NB4 (cell line): ENCODE data around the gene KRTAP5-2.

ENCODE experiments used
- DNase-seq: peaks from one replicate; pipeline ENCODE4 v3.0.0; 2010; ENCODE audit warnings: low read depth
- H3K4me3 ChIP-seq: one replicate; pipeline ENCODE4 v1.5.1; 2011; ENCODE audit warnings: mild to moderate bottlenecking, low read depth, low read length, moderate library complexity
- CTCF ChIP-seq: IDR thresholded peaks from one replicate; pipeline ENCODE4 v1.5.1; 2012; ENCODE audit warnings: low read depth, low read length
- MYC ChIP-seq: IDR thresholded peaks from 2 replicates; pipeline ENCODE4 v1.6.1; 2011; ENCODE audit warnings: low read depth, low read length
- POLR2A ChIP-seq: IDR thresholded peaks from 2 replicates; pipeline ENCODE4 v1.6.1; 2011; ENCODE audit warnings: mild to moderate bottlenecking; ENCODE audit not compliant: insufficient read length; ENCODE audit errors: extremely low read depth
- TF ChIP-seq, protein P1 (sequence below): IDR thresholded peaks from 2 replicates; pipeline ENCODE4 v1.6.1; 2011; ENCODE audit warnings: low read depth, low read length

Gene KRTAP5-2

DNA sequence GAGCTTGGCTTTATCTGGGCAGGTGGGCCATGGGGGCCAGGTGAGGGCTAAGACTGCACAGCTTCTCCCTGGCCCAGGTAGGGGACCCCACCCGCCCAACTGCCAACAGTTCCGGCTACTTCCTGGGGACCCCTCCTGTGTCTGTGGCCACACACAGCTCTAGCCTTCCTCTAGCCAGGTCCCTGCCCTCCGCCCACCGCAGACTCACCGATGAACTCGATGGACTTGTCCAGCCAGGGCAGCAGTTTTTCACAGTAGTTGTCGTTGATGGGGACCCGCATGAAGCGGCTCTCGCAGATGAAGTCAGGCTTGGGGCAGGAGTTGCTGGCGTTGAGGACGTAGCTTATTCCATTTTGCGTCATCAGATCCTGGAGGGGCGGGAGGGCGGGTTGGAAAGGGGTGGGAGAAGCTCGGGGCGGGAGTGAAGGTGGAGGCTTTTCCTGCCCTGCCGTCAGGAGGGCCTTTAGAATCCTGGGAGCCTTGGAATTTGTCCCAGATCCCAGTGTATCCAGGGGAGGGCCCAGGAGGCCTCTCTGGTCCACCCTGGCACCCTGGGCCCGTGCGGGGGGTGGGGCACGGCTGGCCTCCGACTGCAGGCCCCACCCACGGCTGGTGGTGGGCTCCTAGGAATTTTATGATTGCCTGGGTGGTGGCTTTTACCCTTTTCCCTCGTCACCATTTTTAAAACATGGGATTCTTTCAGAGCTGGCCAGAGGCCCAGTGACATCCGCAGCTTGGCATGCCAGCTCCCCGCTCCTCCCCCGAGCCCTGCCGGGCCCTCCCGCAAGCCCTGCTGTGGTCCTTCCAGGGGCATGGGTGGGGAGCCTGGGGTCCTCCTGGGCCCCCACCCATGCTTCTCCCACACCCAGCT, 40.0 kb downstream of the KRTAP5-2 start:
- TF ChIP-seq, protein P1, sequence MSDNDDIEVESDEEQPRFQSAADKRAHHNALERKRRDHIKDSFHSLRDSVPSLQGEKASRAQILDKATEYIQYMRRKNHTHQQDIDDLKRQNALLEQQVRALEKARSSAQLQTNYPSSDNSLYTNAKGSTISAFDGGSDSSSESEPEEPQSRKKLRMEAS = no peak
- no peak overlapping the region for H3K4me3 ChIP-seq
- no peak for DNase-seq

- no peak for DNase-seq
- no peak for TF ChIP-seq CTCF
- TF ChIP-seq, protein P1 = no peak
- no peak for TF ChIP-seq POLR2A
- H3K4me3 ChIP-seq = no peak overlapping the region
Measured at GRCh38 chr11:1557051-1557884, 40.8 kb downstream of the KRTAP5-2 start.

DNA sequence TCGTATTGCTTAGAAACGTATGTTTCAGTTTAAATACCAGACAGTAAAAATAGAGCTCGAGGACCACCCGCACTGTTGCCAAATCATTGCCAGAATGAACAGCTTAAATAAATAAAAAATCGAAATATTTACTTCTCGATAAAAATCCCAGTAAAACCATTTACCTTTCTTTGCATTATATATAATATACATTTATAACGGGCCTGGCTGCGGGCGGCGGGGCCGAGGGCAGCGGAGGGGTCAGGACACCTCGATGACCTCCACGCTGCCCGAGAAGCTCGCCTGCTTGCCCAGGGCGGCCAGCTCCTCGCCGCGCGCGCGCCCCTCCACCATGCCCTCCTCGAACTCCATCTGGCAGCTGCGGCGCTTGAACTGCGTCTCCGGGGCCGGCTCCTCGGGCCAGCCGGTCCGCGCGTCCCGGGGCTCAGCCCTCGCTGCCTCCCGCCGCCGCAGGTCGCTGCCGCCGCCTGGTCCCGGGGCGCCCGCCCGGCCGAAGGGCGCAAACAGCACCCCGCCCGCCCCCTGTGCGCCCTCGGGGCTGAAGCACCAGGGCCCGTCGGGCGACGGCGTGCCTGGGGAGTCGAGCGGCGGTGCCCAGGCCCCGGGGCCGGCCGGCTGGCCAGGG, 41.7 kb downstream of the KRTAP5-2 start:
- DNase-seq = no peak
- H3K4me3 ChIP-seq = no peak overlapping the region
- no peak for TF ChIP-seq MYC
- TF ChIP-seq CTCF = no peak
- TF ChIP-seq, protein P1 = no peak
- no peak for TF ChIP-seq POLR2A

GRCh38 chr11:1555713-1556153, 42.4 kb downstream of the KRTAP5-2 start:
- no peak for DNase-seq
- TF ChIP-seq MYC (no peak), POLR2A (no peak), CTCF (no peak)
- TF ChIP-seq, protein P1 = no peak

DNA sequence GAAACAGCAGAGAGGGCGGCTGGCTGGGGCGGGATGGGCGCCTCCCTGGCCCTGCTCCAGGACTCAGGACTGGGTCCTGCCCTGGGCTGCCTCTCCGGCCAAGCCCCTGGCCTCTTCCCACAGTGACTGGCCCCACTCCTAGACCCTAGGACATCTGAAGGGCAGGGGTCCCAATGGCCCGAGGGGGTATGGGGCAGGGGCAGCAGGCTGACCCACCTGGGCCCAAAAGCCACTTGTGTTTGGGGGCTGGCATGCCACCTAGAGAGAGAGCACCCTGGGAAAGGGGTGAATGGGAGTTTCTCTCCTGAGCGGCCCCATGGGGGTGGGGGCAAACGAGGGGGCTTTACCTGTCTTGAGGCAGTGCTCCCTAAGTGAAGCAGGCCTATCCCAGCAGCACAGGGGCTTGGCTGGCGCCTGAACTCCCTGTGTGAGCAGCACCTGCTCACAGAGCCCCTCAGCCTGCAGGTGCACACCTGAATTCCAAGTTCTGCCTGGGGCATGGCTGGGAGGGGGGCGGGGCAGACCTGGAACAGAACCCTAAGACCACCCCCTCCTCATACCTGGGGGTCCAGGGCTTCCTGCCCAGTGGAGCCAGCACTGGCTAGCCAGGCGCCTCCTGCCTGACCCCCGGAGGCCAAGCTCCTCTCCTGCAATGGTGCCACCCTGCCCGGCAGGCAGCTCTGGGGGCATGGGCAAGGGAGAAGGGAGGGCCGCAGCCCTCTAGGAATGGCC, 42.9 kb downstream of the KRTAP5-2 start:
- TF ChIP-seq CTCF (no peak), POLR2A (no peak), MYC (no peak)
- TF ChIP-seq, protein P1 = no peak
- no peak overlapping the region for H3K4me3 ChIP-seq
- no peak for DNase-seq

More at GRCh38 chr11:1555713-1556153, 42.4 kb downstream of the KRTAP5-2 start:
- no peak overlapping the region for H3K4me3 ChIP-seq
